GM10248 (cell line): Measurements from ENCODE around the gene AIF1L.

Experiments
- CTCF ChIA-PET: fragments of 300-600 bp; sonication (Branson Sonifier 250); formaldehyde crosslinking; extraction: SDS; loops from one replicate; lab custom pipeline; 2021; ENCODE audit warnings: antibody characterized with exemption; lab: Yijun Ruan, JAX
- POLR2A ChIA-PET: fragments of 350-650 bp; sonication (Branson Sonifier 250); formaldehyde crosslinking; extraction: SDS; loops from one replicate; lab custom pipeline; 2020; ENCODE audit warnings: antibody characterized with exemption; lab: Yijun Ruan, JAX
- DNase-seq: peaks from one replicate; pipeline ENCODE4 v3.0.0; 2012; ENCODE audit errors: extremely low spot score
- TF ChIP-seq, protein P1 (sequence below): IDR thresholded peaks from 2 replicates; pipeline ENCODE4 v1.5.1; 2012; ENCODE audit warnings: mild to moderate bottlenecking, low read depth; ENCODE audit errors: extremely low read depth, missing control alignments, control extremely low read depth

Gene AIF1L

DNA sequence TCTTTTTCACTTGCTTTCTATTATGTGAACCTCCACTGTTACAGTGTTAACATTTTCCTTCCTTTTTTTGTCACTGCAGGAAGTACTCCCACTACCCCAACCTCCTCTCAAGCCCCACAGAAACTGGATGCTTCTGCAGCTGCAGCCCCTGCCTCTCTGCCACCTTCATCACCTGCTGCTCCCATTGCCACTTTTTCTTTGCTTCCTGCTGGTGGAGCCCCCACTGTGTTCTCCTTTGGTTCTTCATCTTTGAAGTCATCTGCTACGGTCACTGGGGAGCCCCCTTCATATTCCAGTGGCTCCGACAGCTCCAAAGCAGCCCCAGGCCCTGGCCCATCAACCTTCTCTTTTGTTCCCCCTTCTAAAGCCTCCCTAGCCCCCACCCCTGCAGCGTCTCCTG lies 47.9 kb downstream of the AIF1L start:
- ChIA-PET POLR2A (no interaction called here), CTCF (interaction anchor here (1.9 kb wide), 2 partner anchors 9 to 192 kb away, joined by 4 read pairs; no protein-coding TSS in a partner anchor)

DNA sequence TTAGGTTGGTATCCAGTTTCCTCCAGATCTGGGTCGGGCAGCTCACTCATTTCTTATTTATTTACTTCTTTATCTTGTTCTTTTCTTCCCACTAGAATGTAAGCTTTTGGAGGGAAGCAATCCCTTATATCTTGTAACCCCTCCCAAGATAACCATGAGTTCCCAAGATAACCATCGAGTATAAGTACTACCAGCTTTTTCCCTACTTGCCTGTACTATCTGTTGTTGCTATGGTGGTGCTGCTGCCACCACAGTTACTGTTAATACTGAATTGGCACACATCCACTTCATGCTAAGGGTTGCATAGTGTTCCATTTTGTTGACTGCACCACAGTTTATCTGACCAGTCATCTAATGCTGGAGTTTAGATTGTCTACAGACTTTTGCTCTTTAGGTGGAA lies 48.9 kb downstream of the AIF1L start:
- POLR2A ChIA-PET = interaction anchor here (0.6 kb wide), 1 partner anchor 1133 kb away, joined by 7 read pairs; no protein-coding TSS in a partner anchor
- TF ChIP-seq, protein P1, sequence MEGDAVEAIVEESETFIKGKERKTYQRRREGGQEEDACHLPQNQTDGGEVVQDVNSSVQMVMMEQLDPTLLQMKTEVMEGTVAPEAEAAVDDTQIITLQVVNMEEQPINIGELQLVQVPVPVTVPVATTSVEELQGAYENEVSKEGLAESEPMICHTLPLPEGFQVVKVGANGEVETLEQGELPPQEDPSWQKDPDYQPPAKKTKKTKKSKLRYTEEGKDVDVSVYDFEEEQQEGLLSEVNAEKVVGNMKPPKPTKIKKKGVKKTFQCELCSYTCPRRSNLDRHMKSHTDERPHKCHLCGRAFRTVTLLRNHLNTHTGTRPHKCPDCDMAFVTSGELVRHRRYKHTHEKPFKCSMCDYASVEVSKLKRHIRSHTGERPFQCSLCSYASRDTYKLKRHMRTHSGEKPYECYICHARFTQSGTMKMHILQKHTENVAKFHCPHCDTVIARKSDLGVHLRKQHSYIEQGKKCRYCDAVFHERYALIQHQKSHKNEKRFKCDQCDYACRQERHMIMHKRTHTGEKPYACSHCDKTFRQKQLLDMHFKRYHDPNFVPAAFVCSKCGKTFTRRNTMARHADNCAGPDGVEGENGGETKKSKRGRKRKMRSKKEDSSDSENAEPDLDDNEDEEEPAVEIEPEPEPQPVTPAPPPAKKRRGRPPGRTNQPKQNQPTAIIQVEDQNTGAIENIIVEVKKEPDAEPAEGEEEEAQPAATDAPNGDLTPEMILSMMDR = no peak
- CTCF ChIA-PET = interaction anchor here (0.8 to 1.9 kb wide), 4 partner anchors 8 to 191 kb away, joined by 3 to 4 read pairs (median 4); no protein-coding TSS in a partner anchor
- DNase-seq = no peak

More for the DNA sequence above, 47.9 kb downstream of the AIF1L start:
- TF ChIP-seq, protein P1 = no peak
- no peak for DNase-seq

DNA sequence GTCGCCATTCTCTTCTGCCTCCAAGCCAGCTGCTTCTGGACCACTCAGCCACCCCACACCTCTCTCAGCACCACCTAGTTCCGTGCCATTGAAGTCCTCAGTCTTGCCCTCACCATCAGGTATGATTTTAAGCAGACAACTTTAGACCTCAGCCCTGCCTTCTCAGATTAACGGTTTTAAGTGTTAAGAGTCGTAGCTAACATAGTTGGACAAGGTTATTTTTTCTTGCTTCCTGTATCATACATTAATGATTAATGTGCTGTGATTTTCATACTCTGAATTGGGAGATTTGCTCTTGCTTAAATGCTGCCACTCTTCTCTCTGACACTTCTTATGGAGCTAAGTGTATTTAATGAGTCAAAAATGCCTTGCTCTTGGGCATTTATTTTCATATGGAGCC lies 49.9 kb downstream of the AIF1L start:
- no peak for DNase-seq
- TF ChIP-seq, protein P1 = no peak
- POLR2A ChIA-PET = no interaction called here
- CTCF ChIA-PET = interaction anchor here (0.8 kb wide), 1 partner anchor 9 kb away, joined by 4 read pairs; no protein-coding TSS in a partner anchor

DNA sequence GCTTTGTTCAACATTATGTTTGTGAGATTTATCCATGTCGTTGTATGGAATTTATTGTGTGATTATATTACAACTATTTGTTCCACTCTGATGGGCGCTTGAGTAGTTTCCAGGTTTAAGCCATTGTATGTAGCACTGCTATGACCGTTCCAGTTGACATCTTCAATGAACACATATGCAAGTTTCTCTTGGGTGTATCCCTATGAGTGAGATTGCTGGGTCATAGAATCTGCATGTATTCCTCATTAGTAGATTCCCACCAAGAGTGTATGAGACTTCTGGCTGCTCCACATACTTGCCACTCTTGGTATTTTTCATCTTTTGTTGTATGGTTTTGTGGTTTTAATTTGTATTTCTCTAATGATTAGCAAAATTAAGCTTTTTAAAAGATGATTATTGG lies 51.9 kb downstream of the AIF1L start:
- DNase-seq = no peak
- POLR2A ChIA-PET = no interaction called here
- CTCF ChIA-PET = interaction anchor here (0.9 to 1.0 kb wide), 2 partner anchors 13 to 14 kb away, joined by 3 read pairs; no protein-coding TSS in a partner anchor
- TF ChIP-seq, protein P1 = no peak

DNA sequence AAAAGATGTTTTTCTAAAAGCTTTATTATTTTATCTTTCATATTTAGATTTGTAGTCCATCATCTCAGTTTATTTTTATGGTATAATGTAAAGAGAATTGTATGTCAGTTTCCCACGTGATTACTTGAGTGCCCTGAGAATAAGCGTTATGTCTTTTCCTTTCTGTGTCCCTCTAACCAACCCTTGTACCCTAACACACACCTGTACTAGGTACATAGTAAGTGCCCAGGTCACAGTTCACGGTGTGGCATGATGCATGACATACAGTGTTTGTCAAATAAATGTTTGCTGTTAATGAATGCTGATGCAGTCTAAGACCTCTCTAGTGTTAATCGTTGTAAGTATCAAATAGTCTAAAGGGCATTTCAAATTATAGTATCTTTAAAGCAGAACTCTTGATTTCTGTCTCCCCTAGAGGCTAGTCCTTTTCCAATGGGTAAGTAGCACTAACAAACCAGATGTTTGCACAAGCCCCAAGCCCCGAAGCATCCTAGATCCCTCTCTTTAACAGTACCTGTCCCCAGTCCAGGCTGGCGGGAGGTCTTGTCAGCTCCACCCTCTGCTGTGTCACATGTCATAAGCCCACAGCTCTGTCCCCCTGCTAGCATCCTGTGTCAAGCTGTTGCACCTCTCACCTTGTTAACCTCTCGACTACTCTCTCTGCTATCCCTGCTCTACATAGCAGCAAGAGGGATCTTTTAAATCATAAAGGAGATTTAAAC lies 52.8 kb downstream of the AIF1L start:
- TF ChIP-seq, protein P1 = no peak
- DNase-seq = no peak
- POLR2A ChIA-PET = no interaction called here

DNA sequence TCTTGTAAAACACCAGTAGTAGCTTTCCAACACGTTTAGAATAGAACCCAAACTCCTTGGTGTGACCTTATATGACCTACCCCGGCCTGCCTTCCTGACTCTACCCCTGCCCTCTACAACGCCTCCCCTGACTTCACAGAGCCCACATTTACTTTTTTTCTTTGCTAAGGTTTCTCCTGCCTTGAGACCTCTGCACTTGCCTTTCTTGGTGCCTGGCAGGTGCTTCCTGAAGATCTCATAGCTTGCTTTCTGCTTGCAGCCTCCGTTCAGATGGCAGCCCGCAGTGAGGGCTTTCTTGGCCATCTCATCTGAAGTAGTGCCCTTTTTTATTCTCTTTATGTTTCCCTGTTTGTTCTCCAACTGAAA lies 53.3 kb downstream of the AIF1L start:
- no peak for DNase-seq
- TF ChIP-seq, protein P1 = no peak
- ChIA-PET POLR2A (no interaction called here), CTCF (interaction anchor here (1.6 kb wide), 1 partner anchor 28 kb away, joined by 4 read pairs; no protein-coding TSS in a partner anchor)

More for the DNA sequence above, 52.8 kb downstream of the AIF1L start:
- CTCF ChIA-PET = interaction anchor here (1.0 to 1.6 kb wide), 2 partner anchors 14 to 28 kb away, joined by 3 to 4 read pairs; no protein-coding TSS in a partner anchor
